WTC11 (cell line): ENCODE measurements around the gene FNDC3B. TPM values are rescaled to one million over a fixed set of nuclear protein-coding genes. Genes with fewer than 3 reads are reported as not detected.

Experiments used
- ATAC-seq: fragments of 200-7000 bp; cut with Tn5 transposase; 2 replicates; pipeline ENCODE4 v1.10.0; 2021; ENCODE audit warnings: mild to moderate bottlenecking, moderate library complexity
- CTCF ChIA-PET: fragments of 300-600 bp; sonication (Branson Sonifier 250); formaldehyde crosslinking; loops from one replicate; lab custom pipeline; 2021; ENCODE audit warnings: antibody characterized with exemption; lab: Charles Lee
- POLR2A ChIA-PET: fragments of 350-600 bp; sonication (Branson Sonifier 250); formaldehyde crosslinking; loops from one replicate; lab custom pipeline; 2021; ENCODE audit warnings: antibody characterized with exemption; lab: Charles Lee
- DNase-seq: peaks from one replicate; pipeline ENCODE4 v3.0.0; 2021; ENCODE audit warnings: low spot score
- H3K27ac Mint-ChIP-seq: 2 replicates; pipeline ENCODE4 v1.8.0; 2021; ENCODE audit warnings: mixed read lengths
- H3K27me3 Mint-ChIP-seq: 2 replicates; pipeline ENCODE4 v1.8.0; 2021; ENCODE audit warnings: low read depth, mild to moderate bottlenecking, moderate library complexity, mixed read lengths
- H3K36me3 Mint-ChIP-seq: 2 replicates; pipeline ENCODE4 v1.8.0; 2021; ENCODE audit warnings: mixed read lengths
- H3K4me1 Mint-ChIP-seq: 2 replicates; pipeline ENCODE4 v1.8.0; 2022; ENCODE audit warnings: mixed read lengths
- H3K4me3 Mint-ChIP-seq: 2 replicates; pipeline ENCODE4 v1.8.0; 2021; ENCODE audit warnings: mild to moderate bottlenecking, moderate library complexity, mixed read lengths
- H3K9me3 Mint-ChIP-seq: 2 replicates; pipeline ENCODE4 v1.8.0; 2021; ENCODE audit warnings: mixed read lengths
- ATF1 ChIP-seq: sonication (generic); formaldehyde crosslinking; IDR thresholded peaks from 2 replicates; pipeline ENCODE4 v1.8.1; 2023; ENCODE audit warnings: mild to moderate bottlenecking, moderate library complexity, missing genetic modification reagents
- CREM ChIP-seq: sonication (generic); formaldehyde crosslinking; IDR thresholded peaks from 2 replicates; pipeline ENCODE4 v1.8.1; 2022; ENCODE audit warnings: mild to moderate bottlenecking, missing genetic modification reagents, moderate library complexity
- EMX1 ChIP-seq: fragments of 250-450 bp; sonication (Bioruptor Pico); IDR thresholded peaks from 2 replicates; pipeline ENCODE4 v1.8.0; 2021; ENCODE audit warnings: mild to moderate bottlenecking
- ETV6 ChIP-seq: sonication (generic); formaldehyde crosslinking; IDR thresholded peaks from 2 replicates; pipeline ENCODE4 v1.8.1; 2022; ENCODE audit warnings: mild to moderate bottlenecking, missing genetic modification reagents
- FOXK1 ChIP-seq: sonication (generic); formaldehyde crosslinking; IDR thresholded peaks from 2 replicates; pipeline ENCODE4 v1.8.0; 2022; ENCODE audit warnings: mild to moderate bottlenecking, moderate library complexity, missing genetic modification reagents
- JUN ChIP-seq: sonication (generic); formaldehyde crosslinking; IDR thresholded peaks from 2 replicates; pipeline ENCODE4 v1.8.0; 2023; ENCODE audit warnings: mild to moderate bottlenecking, missing genetic modification reagents
- MXD4 ChIP-seq: fragments of 250-450 bp; sonication (Bioruptor Pico); IDR thresholded peaks from 2 replicates; pipeline ENCODE4 v1.8.0; 2021; ENCODE audit warnings: mild to moderate bottlenecking, moderate library complexity, borderline replicate concordance
- NR1H2 ChIP-seq: sonication (generic); formaldehyde crosslinking; IDR thresholded peaks from 2 replicates; pipeline ENCODE4 v1.9.0; 2021; ENCODE audit warnings: mild to moderate bottlenecking, moderate library complexity, missing genetic modification reagents
- SMAD3 ChIP-seq: sonication (generic); formaldehyde crosslinking; IDR thresholded peaks from 2 replicates; pipeline ENCODE4 v1.8.0; 2022; ENCODE audit warnings: missing genetic modification reagents, mild to moderate bottlenecking, borderline replicate concordance
- SOX15 ChIP-seq: fragments of 250-450 bp; sonication (Bioruptor Pico); IDR thresholded peaks from 2 replicates; pipeline ENCODE4 v1.9.0; 2021; ENCODE audit warnings: mild to moderate bottlenecking
- SP1 ChIP-seq: sonication (generic); formaldehyde crosslinking; conservative IDR thresholded peaks from 2 replicates; pipeline ENCODE4 v1.8.1; 2022; ENCODE audit warnings: missing genetic modification reagents
- TEAD4 ChIP-seq: sonication (generic); formaldehyde crosslinking; IDR thresholded peaks from 2 replicates; pipeline ENCODE4 v1.8.0; 2022; ENCODE audit warnings: mild to moderate bottlenecking, missing genetic modification reagents
- ZNF219 ChIP-seq: sonication (generic); formaldehyde crosslinking; IDR thresholded peaks from 2 replicates; pipeline ENCODE4 v1.8.0; 2023; ENCODE audit warnings: missing genetic modification reagents, mild to moderate bottlenecking, borderline replicate concordance
- ZNF263 ChIP-seq: sonication (generic); formaldehyde crosslinking; IDR thresholded peaks from 2 replicates; pipeline ENCODE4 v1.8.1; 2022; ENCODE audit warnings: low read depth, mild to moderate bottlenecking, moderate library complexity, missing genetic modification reagents
- ZNF416 ChIP-seq: fragments of 250-450 bp; sonication (Bioruptor Pico); IDR thresholded peaks from 2 replicates; pipeline ENCODE4 v1.9.0; 2021; ENCODE audit warnings: mild to moderate bottlenecking, inconsistent platforms
- total RNA-seq: library from RNA; stranded (reverse); gene quantifications from 3 replicates; pipeline ENCODE4 v1.2.3, GENCODE V29; 2021
- TF ChIP-seq, protein P1 (sequence below): fragments of 250-450 bp; sonication (Bioruptor Pico); IDR thresholded peaks from 2 replicates; pipeline ENCODE4 v1.9.0; 2021; ENCODE audit warnings: mild to moderate bottlenecking, borderline replicate concordance
- TF ChIP-seq, protein P2 (sequence below): sonication (generic); formaldehyde crosslinking; IDR thresholded peaks from 2 replicates; pipeline ENCODE4 v1.8.1; 2023; ENCODE audit warnings: mild to moderate bottlenecking, missing genetic modification reagents
- TF ChIP-seq, protein P3 (sequence below): sonication (generic); formaldehyde crosslinking; IDR thresholded peaks from 2 replicates; pipeline ENCODE4 v1.8.0; 2022; ENCODE audit warnings: mild to moderate bottlenecking, missing genetic modification reagents
- TF ChIP-seq, protein P4 (sequence below): sonication (generic); formaldehyde crosslinking; IDR thresholded peaks from 2 replicates; pipeline ENCODE4 v1.8.0; 2023; ENCODE audit warnings: mild to moderate bottlenecking, missing genetic modification reagents
- TF ChIP-seq, protein P5 (sequence below): sonication (generic); formaldehyde crosslinking; IDR thresholded peaks from 2 replicates; pipeline ENCODE4 v1.8.0; 2022; ENCODE audit warnings: mild to moderate bottlenecking, missing genetic modification reagents
- TF ChIP-seq, protein P6 (sequence below): sonication (generic); formaldehyde crosslinking; IDR thresholded peaks from 2 replicates; pipeline ENCODE4 v1.8.1; 2022; ENCODE audit warnings: mild to moderate bottlenecking, missing genetic modification reagents, moderate library complexity, borderline replicate concordance
- TF ChIP-seq, protein P7 (sequence below): sonication (generic); formaldehyde crosslinking; IDR thresholded peaks from 2 replicates; pipeline ENCODE4 v1.8.1; 2023; ENCODE audit warnings: mild to moderate bottlenecking, missing genetic modification reagents, moderate library complexity

Gene FNDC3B
- total RNA-seq, 1 experiment from 2014 or later = 42.8 TPM

DNA sequence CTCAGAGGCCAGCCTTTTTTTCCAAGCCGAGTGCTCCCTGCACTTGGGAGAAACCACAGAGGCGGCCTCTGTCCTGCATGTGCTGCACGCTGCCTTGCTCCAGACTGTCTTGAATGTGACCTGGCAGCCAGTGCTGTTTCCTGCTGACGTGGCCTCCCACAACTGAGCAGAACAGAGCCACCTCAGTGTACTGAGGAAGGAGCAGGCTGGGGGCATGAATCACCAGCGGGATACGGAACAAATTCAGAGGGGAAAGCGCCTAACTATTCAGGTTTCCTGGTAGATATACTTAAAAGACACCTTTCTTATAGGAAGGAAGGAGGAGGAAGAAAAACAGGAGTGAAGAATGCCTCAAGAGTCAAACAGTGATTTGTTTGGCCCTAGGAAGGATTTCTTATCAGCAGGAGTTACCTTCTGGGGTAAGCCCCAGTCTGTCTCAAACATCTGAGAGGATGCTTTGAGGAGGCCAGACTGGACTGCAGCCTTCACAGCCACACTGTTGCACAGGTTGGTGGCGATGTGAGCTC is 114.0 kb downstream of the FNDC3B start (continued):
- TF ChIP-seq, protein P1, sequence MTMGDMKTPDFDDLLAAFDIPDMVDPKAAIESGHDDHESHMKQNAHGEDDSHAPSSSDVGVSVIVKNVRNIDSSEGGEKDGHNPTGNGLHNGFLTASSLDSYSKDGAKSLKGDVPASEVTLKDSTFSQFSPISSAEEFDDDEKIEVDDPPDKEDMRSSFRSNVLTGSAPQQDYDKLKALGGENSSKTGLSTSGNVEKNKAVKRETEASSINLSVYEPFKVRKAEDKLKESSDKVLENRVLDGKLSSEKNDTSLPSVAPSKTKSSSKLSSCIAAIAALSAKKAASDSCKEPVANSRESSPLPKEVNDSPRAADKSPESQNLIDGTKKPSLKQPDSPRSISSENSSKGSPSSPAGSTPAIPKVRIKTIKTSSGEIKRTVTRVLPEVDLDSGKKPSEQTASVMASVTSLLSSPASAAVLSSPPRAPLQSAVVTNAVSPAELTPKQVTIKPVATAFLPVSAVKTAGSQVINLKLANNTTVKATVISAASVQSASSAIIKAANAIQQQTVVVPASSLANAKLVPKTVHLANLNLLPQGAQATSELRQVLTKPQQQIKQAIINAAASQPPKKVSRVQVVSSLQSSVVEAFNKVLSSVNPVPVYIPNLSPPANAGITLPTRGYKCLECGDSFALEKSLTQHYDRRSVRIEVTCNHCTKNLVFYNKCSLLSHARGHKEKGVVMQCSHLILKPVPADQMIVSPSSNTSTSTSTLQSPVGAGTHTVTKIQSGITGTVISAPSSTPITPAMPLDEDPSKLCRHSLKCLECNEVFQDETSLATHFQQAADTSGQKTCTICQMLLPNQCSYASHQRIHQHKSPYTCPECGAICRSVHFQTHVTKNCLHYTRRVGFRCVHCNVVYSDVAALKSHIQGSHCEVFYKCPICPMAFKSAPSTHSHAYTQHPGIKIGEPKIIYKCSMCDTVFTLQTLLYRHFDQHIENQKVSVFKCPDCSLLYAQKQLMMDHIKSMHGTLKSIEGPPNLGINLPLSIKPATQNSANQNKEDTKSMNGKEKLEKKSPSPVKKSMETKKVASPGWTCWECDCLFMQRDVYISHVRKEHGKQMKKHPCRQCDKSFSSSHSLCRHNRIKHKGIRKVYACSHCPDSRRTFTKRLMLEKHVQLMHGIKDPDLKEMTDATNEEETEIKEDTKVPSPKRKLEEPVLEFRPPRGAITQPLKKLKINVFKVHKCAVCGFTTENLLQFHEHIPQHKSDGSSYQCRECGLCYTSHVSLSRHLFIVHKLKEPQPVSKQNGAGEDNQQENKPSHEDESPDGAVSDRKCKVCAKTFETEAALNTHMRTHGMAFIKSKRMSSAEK (CRISPR knock-in tag) = no peak
- TF ChIP-seq CREM (CRISPR knock-in tag) = no peak
- no peak for TF ChIP-seq TEAD4 (CRISPR knock-in tag)
- no peak for TF ChIP-seq FOXK1
- no peak for TF ChIP-seq EMX1 (CRISPR knock-in tag)
- TF ChIP-seq MXD4 (CRISPR knock-in tag) = no peak
- TF ChIP-seq, protein P2, sequence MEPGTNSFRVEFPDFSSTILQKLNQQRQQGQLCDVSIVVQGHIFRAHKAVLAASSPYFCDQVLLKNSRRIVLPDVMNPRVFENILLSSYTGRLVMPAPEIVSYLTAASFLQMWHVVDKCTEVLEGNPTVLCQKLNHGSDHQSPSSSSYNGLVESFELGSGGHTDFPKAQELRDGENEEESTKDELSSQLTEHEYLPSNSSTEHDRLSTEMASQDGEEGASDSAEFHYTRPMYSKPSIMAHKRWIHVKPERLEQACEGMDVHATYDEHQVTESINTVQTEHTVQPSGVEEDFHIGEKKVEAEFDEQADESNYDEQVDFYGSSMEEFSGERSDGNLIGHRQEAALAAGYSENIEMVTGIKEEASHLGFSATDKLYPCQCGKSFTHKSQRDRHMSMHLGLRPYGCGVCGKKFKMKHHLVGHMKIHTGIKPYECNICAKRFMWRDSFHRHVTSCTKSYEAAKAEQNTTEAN (CRISPR knock-in tag) = no peak
- TF ChIP-seq ZNF263 = no peak

DNA sequence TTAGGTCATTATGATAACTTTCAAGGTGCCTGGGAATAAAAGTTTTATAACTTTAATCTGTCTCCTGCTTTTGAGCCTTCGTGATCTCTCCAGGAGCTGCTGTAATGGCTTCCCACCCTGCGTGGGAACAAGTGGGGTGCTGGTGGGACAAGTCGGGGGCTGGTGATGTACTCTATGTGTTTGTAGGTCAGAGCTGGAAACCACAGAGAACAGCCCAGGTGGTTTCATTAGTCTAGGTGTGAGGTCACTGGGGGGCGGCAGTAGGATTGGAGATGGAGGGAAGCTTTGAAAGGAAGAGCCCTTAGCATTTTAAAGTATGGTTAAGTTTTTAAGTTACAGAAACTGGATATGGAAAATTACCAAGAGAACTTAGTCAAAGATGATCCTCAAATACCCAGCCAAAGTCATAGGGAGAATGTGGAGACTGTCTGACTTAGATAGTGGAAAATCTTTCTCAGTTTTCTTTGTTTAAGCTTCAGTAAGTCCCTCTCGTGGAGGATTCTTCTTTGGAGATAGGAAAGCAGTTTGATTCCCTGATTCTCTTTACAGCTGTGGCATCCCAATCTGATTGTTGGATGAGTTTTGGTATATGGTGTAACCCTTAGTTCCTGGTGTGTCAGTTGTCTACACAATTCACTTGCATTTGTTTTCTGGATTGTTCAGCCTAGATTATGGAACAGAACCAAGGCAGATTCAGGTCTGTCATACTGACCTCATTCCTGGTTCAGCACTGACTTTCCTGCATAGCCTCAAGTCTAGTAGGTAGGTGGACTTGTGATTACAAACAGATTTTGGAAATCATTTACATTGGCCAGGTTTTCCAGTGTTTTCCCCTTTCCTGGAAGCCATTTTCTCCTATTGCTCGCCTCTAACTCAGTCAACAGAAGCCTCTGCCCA is 115.6 kb downstream of the FNDC3B start:
- Mint-ChIP-seq H3K4me1 (peaks cover 96% of the 10 kb centered on the region), H3K9me3 (no peaks in the 10 kb centered on the region), H3K27me3 (no peaks in the 10 kb centered on the region), H3K27ac (peak overlapping the region; percentile 83), H3K36me3 (no peaks in the 10 kb centered on the region), H3K4me3 (peak overlapping the region; percentile 39; the same call in 1 of the 2 replicates)
- ChIA-PET POLR2A (no interaction called here), CTCF (interaction anchor here (1.0 kb wide), 2 partner anchors 78 to 177 kb away, joined by 3 read pairs; no protein-coding TSS in a partner anchor)
- ATAC-seq = 0 out of 2 replicates have a peak, but pooled peaks have one; percentile 7
- no peak for DNase-seq
- TF ChIP-seq ATF1 (CRISPR knock-in tag) = no peak
- no peak for TF ChIP-seq ZNF416 (CRISPR knock-in tag)
- TF ChIP-seq ZNF219 (CRISPR knock-in tag) = no peak
- TF ChIP-seq, protein P3, sequence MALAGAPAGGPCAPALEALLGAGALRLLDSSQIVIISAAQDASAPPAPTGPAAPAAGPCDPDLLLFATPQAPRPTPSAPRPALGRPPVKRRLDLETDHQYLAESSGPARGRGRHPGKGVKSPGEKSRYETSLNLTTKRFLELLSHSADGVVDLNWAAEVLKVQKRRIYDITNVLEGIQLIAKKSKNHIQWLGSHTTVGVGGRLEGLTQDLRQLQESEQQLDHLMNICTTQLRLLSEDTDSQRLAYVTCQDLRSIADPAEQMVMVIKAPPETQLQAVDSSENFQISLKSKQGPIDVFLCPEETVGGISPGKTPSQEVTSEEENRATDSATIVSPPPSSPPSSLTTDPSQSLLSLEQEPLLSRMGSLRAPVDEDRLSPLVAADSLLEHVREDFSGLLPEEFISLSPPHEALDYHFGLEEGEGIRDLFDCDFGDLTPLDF = no peak
- no peak for TF ChIP-seq NR1H2 (CRISPR knock-in tag)
- TF ChIP-seq, protein P4, sequence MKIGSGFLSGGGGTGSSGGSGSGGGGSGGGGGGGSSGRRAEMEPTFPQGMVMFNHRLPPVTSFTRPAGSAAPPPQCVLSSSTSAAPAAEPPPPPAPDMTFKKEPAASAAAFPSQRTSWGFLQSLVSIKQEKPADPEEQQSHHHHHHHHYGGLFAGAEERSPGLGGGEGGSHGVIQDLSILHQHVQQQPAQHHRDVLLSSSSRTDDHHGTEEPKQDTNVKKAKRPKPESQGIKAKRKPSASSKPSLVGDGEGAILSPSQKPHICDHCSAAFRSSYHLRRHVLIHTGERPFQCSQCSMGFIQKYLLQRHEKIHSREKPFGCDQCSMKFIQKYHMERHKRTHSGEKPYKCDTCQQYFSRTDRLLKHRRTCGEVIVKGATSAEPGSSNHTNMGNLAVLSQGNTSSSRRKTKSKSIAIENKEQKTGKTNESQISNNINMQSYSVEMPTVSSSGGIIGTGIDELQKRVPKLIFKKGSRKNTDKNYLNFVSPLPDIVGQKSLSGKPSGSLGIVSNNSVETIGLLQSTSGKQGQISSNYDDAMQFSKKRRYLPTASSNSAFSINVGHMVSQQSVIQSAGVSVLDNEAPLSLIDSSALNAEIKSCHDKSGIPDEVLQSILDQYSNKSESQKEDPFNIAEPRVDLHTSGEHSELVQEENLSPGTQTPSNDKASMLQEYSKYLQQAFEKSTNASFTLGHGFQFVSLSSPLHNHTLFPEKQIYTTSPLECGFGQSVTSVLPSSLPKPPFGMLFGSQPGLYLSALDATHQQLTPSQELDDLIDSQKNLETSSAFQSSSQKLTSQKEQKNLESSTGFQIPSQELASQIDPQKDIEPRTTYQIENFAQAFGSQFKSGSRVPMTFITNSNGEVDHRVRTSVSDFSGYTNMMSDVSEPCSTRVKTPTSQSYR (CRISPR knock-in tag) = no peak
- TF ChIP-seq, protein P5, sequence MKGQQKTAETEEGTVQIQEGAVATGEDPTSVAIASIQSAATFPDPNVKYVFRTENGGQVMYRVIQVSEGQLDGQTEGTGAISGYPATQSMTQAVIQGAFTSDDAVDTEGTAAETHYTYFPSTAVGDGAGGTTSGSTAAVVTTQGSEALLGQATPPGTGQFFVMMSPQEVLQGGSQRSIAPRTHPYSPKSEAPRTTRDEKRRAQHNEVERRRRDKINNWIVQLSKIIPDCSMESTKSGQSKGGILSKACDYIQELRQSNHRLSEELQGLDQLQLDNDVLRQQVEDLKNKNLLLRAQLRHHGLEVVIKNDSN = no peak
- no peak for TF ChIP-seq SOX15 (CRISPR knock-in tag)
- TF ChIP-seq SP1 (CRISPR knock-in tag) = no peak
- TF ChIP-seq JUN = no peak
- TF ChIP-seq, protein P6, sequence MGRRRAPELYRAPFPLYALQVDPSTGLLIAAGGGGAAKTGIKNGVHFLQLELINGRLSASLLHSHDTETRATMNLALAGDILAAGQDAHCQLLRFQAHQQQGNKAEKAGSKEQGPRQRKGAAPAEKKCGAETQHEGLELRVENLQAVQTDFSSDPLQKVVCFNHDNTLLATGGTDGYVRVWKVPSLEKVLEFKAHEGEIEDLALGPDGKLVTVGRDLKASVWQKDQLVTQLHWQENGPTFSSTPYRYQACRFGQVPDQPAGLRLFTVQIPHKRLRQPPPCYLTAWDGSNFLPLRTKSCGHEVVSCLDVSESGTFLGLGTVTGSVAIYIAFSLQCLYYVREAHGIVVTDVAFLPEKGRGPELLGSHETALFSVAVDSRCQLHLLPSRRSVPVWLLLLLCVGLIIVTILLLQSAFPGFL (CRISPR knock-in tag) = no peak
- TF ChIP-seq, protein P7, sequence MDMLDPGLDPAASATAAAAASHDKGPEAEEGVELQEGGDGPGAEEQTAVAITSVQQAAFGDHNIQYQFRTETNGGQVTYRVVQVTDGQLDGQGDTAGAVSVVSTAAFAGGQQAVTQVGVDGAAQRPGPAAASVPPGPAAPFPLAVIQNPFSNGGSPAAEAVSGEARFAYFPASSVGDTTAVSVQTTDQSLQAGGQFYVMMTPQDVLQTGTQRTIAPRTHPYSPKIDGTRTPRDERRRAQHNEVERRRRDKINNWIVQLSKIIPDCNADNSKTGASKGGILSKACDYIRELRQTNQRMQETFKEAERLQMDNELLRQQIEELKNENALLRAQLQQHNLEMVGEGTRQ (CRISPR knock-in tag) = no peak
- TF ChIP-seq SMAD3 (CRISPR knock-in tag) = no peak
- no peak for TF ChIP-seq ETV6 (CRISPR knock-in tag)
